Thyroid gland (tissue), 4 donors: ENCODE results near the gene MS4A3. TPM values are rescaled to one million over a fixed set of nuclear protein-coding genes. Genes with fewer than 3 reads are reported as not detected.
"Not testable (repeated sequence)": the region's sequence is repeated elsewhere in the genome, so short reads cannot be mapped to it uniquely, and the experiment has no call there.

Experiments used
- DNase-seq, 2 donors: peaks; one replicate each; pipeline ENCODE4 v3.0.0-alpha.2; 2019
- H3K27ac ChIP-seq, 3 donors: fragments of 200-600 bp; sonication (generic); 1 replicate in 2 of 3; 2 replicates in 1 of 3; pipeline ENCODE4 v1.5.1; 2016 to 2019; ENCODE audit warnings: mild to moderate bottlenecking in 1 of 3, moderate library complexity in 1 of 3
- H3K27me3 ChIP-seq: fragments of 200-600 bp; sonication (generic); one replicate; pipeline ENCODE4 v1.5.1; 2019
- H3K36me3 ChIP-seq, 2 donors: fragments of 200-600 bp; sonication (generic); one replicate each; pipeline ENCODE4 v1.5.1; 2016 to 2019
- H3K4me1 ChIP-seq, 2 donors: fragments of 200-600 bp; sonication (generic); one replicate each; pipeline ENCODE4 v1.5.1; 2017 to 2019
- H3K4me3 ChIP-seq, 3 donors: fragments of 200-600 bp; sonication (generic); replicated peaks in 1 of 3; 1 replicate in 2 of 3; 2 replicates in 1 of 3; pipeline ENCODE4 v1.5.1; 2016; ENCODE audit warnings: mild to moderate bottlenecking in 1 of 3
- H3K9me3 ChIP-seq: fragments of 200-600 bp; sonication (generic); one replicate; pipeline ENCODE4 v1.5.1; 2017
- POLR2A ChIP-seq, 2 donors: fragments of 450-650 bp; IDR thresholded peaks; one replicate each; pipeline ENCODE4 v1.6.1; 2017; ENCODE audit warnings: antibody characterized with exemption in 2 of 2, mild to moderate bottlenecking in 2 of 2, moderate library complexity in 1 of 2
- WGBS, 2 donors: methylation state at CpG; one replicate each; pipeline ENCODE4 v1.1.5; 2017; 5-methylcytosine and 5-hydroxymethylcytosine counted together
- intact Hi-C: fragments of 100-400 bp; cut with DNase I; formaldehyde crosslinking; loops from one replicate; pipeline ENCODE4 v1.15.1; 2023
- total RNA-seq, 4 donors: library from RNA; depleted of rRNA; stranded (reverse); fragments of >200 nt; gene quantifications; one replicate each; pipeline ENCODE4 v1.2.3, GENCODE V29; 2016
- TF ChIP-seq, protein P1 (sequence below), 6 experiments: fragments of 200-600 bp in 3 of 6; fragments of 450-650 bp in 3 of 6; sonication (generic) in 3 of 6; IDR thresholded peaks; one replicate each; pipeline ENCODE4 v1.5.1; 2016 to 2019; ENCODE audit warnings: antibody characterized with exemption in 6 of 6, mild to moderate bottlenecking in 2 of 6, inconsistent platforms in 1 of 6, moderate library complexity in 1 of 6

The MS4A3 gene
- total RNA-seq, 4 donors from 2014 or later, result not detected

DNA sequence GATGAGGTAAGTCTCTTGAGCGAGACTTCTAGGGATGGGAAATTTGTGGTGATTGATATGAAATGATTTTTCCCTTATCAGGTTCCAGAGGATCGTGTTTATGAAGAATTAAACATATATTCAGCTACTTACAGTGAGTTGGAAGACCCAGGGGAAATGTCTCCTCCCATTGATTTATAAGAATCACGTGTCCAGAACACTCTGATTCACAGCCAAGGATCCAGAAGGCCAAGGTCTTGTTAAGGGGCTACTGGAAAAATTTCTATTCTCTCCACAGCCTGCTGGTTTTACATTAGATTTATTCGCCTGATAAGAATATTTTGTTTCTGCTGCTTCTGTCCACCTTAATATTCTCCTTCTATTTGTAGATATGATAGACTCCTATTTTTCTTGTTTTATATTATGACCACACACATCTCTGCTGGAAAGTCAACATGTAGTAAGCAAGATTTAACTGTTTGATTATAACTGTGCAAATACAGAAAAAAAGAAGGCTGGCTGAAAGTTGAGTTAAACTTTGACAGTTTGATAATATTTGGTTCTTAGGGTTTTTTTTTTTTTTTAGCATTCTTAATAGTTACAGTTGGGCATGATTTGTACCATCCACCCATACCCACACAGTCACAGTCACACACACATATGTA is 39.1 kb downstream of the MS4A3 start:
- whole genome bisulfite sequencing, 2 donors, result 68 to 72% methylated on average over 4 of the region's 4 CpGs
- H3K27ac ChIP-seq, result no peak overlapping the region
- no peaks in the 10 kb centered on the region for H3K4me1 ChIP-seq
- no peak for TF ChIP-seq POLR2A (IDR thresholded peaks at IDR 0.05)
- TF ChIP-seq, protein P1, sequence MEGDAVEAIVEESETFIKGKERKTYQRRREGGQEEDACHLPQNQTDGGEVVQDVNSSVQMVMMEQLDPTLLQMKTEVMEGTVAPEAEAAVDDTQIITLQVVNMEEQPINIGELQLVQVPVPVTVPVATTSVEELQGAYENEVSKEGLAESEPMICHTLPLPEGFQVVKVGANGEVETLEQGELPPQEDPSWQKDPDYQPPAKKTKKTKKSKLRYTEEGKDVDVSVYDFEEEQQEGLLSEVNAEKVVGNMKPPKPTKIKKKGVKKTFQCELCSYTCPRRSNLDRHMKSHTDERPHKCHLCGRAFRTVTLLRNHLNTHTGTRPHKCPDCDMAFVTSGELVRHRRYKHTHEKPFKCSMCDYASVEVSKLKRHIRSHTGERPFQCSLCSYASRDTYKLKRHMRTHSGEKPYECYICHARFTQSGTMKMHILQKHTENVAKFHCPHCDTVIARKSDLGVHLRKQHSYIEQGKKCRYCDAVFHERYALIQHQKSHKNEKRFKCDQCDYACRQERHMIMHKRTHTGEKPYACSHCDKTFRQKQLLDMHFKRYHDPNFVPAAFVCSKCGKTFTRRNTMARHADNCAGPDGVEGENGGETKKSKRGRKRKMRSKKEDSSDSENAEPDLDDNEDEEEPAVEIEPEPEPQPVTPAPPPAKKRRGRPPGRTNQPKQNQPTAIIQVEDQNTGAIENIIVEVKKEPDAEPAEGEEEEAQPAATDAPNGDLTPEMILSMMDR (IDR thresholded peaks at IDR 0.05), result no peak
- intact Hi-C loops, result no loop called here
- H3K9me3 ChIP-seq, result no peaks in the 10 kb centered on the region
- no peaks in the 10 kb centered on the region for H3K36me3 ChIP-seq
- H3K27me3 ChIP-seq, result no peaks in the 10 kb centered on the region
- DNase-seq, result no peak
- no peak overlapping the region for H3K4me3 ChIP-seq

DNA sequence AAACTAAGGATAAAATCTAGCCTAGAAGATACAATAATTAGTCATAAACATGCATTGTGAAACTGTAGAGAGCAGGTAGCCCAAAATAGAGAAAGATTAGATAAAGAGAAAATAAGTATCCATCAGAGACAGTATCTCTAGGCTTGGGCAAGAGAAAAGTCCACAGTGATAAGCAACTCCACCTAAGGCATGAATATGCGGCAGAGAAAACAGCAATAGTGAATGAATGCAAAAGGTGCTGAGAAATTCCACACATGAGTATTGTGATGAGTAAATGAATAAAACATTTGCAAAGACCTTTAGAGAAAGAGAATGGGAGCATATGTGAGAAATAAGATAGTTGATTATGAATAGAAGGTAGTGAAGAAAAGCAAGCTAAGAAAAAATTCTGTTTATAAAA is 40.7 kb downstream of the MS4A3 start:
- no peak for TF ChIP-seq POLR2A (IDR thresholded peaks at IDR 0.05)
- TF ChIP-seq, protein P1 (IDR thresholded peaks at IDR 0.05), result no peak
- Histone ChIP-seq H3K4me1 (no peaks in the 10 kb centered on the region), H3K36me3 (no peaks in the 10 kb centered on the region), H3K9me3 (no peaks in the 10 kb centered on the region), H3K27me3 (no peaks in the 10 kb centered on the region), H3K27ac (no peak overlapping the region), H3K4me3 (no peak overlapping the region)
- intact Hi-C loops, result no loop called here
- WGBS, 2 donors, result 91 to 96% methylated on average over 1 of the region's 1 CpG
- DNase-seq, result no peak

DNA sequence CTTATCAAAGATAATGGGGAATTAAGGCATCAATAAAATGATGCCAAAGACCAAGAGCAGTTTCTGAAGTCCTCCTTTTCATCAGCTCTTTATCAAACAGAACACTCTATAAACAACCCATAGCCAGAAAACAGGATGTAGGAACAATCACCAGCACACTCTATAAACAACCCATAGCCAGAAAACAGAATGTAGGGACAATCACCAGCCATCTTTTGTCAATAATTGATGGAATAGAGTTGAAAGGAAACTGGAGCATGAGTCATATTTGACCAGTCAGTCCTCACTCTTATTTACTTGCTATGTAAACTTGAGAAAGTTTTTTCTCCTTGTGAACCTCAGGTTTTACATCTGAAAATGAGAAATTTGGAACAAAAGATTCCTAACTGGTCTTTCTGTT is 42.0 kb downstream of the MS4A3 start:
- no peak for DNase-seq
- Histone ChIP-seq H3K36me3 (no peaks in the 10 kb centered on the region), H3K4me1 (no peaks in the 10 kb centered on the region), H3K27ac (no peak overlapping the region), H3K4me3 (no peak overlapping the region), H3K9me3 (no peaks in the 10 kb centered on the region), H3K27me3 (no peaks in the 10 kb centered on the region)
- no peak for TF ChIP-seq POLR2A (IDR thresholded peaks at IDR 0.05)
- TF ChIP-seq, protein P1 (IDR thresholded peaks at IDR 0.05), result no peak
- intact Hi-C loops, result no loop called here

DNA sequence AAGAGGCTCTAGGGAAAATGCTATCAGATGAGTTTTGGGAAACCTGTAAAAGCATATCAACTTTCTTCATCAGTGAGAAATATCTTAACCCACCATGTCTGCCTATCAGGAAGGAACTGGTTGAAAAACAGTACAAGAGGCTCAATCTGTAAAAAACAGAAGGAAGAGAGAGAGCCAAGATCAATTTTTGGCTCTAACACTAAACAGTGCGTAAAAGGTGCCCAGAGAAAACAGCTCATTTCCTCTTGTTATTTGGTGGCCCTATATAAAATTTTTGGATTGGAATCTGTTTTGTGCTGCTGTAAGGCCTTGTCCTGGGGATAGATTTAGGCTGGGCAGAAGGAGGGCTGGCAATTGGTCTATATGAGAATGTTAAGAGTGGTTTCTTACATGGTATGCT is 44.1 kb downstream of the MS4A3 start:
- H3K27ac ChIP-seq, result no peak overlapping the region
- H3K4me1 ChIP-seq, result no peaks in the 10 kb centered on the region
- DNase-seq, result no peak
- no peak overlapping the region for H3K4me3 ChIP-seq
- intact Hi-C loops, result no loop called here
- TF ChIP-seq POLR2A (IDR thresholded peaks at IDR 0.05), result no peak
- TF ChIP-seq, protein P1 (IDR thresholded peaks at IDR 0.05), result no peak
- no peaks in the 10 kb centered on the region for H3K36me3 ChIP-seq
- H3K9me3 ChIP-seq, result no peaks in the 10 kb centered on the region
- H3K27me3 ChIP-seq, result no peaks in the 10 kb centered on the region
- 90 to 95% methylated on average over 1 of the region's 1 CpG for WGBS, 2 donors

DNA sequence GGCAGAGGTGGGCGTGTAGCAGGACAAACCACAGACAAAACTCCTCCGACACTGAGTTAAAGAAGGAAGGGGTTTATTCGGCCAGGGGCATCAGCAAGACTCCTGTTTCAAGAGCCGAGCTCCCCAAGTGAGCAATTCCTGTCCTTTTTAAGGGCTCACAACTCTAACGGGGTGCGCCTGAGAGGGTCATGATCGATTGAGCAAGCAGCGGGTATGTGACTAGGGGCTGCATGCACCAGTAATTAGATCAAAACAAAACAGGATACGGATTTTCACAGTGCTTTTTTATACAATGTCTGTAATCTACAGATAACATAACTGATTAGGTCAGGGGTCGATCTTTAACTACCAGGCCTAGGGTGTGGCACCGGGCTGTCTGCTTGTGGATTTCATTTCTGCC is 44.9 kb downstream of the MS4A3 start:
- H3K27ac ChIP-seq, H3K36me3 ChIP-seq, H3K9me3 ChIP-seq, H3K4me3 ChIP-seq, H3K27me3 ChIP-seq, intact Hi-C loops, H3K4me1 ChIP-seq, DNase-seq: not testable (repeated sequence)
- WGBS, 2 donors, result 75 to 77% methylated on average over 11 of the region's 11 CpGs

DNA sequence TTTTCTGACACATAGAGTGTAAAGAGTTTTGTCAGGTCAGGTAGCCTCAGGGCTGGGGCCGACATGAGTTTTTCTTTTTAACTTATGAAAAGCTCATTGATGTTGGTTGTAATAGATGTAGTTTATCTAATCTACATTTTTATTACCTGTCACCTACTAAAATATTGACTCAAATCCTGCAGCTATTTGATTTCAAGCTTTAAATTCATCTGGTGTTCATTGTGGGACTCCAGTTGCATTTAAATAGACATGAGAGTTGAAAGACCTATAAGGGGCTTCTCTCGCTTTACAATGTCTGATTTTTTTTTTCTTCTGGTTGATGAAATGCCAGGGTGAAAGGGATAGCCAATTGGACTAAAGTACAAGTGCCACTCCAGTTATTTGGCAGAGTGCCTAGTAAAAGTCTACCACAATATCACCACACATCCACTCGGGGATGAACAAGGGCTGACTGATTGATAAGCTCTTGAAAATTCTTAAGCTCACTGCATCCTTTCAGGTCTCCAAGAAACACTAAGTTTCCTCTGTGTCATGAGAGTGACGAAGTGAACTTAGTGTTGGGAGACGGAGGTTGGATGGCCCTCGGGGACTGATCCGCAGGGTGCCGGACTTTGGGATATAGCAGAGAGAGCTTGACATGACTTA is 48.1 kb downstream of the MS4A3 start:
- H3K4me1 ChIP-seq, H3K4me3 ChIP-seq, DNase-seq, intact Hi-C loops, H3K27ac ChIP-seq, H3K36me3 ChIP-seq, H3K27me3 ChIP-seq, H3K9me3 ChIP-seq: not testable (repeated sequence)
- WGBS, 2 donors, result 56 to 75% methylated on average over 8 of the region's 8 CpGs

DNA sequence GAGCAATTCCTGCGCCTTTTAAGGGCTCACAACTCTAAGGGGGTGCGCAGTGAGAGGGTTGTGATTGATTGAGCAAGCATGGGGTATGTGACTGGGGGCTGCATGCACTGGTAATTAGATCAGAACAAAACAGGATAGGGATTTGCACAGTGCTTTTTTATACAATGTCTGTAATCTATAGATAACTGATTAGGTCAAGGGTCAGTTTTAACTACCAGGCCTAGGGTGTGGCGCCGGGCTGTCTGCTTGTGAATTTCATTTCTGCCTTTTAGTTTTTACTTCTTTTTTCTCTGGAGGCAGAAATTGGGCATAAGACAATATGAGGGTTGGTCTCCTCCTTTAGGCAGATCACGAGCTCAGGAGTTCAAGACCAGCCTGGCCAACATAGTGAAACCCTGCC is 52.2 kb downstream of the MS4A3 start:
- H3K27ac ChIP-seq, H3K36me3 ChIP-seq, H3K27me3 ChIP-seq, intact Hi-C loops, H3K4me1 ChIP-seq, H3K4me3 ChIP-seq, H3K9me3 ChIP-seq, DNase-seq: not testable (repeated sequence)
- 79 to 82% methylated on average over 5 of the region's 5 CpGs for WGBS, 2 donors
